NB4 (cell line): Measurements from ENCODE around the gene TMEM63C.

Experiments
- CTCF ChIP-seq: IDR thresholded peaks from one replicate; pipeline ENCODE4 v1.5.1; 2012; ENCODE audit warnings: low read depth, low read length
- MYC ChIP-seq: IDR thresholded peaks from 2 replicates; pipeline ENCODE4 v1.6.1; 2011; ENCODE audit warnings: low read depth, low read length
- POLR2A ChIP-seq: IDR thresholded peaks from 2 replicates; pipeline ENCODE4 v1.6.1; 2011; ENCODE audit warnings: mild to moderate bottlenecking; ENCODE audit not compliant: insufficient read length; ENCODE audit errors: extremely low read depth
- TF ChIP-seq, protein P1 (sequence below): IDR thresholded peaks from 2 replicates; pipeline ENCODE4 v1.6.1; 2011; ENCODE audit warnings: low read depth, low read length

DNA sequence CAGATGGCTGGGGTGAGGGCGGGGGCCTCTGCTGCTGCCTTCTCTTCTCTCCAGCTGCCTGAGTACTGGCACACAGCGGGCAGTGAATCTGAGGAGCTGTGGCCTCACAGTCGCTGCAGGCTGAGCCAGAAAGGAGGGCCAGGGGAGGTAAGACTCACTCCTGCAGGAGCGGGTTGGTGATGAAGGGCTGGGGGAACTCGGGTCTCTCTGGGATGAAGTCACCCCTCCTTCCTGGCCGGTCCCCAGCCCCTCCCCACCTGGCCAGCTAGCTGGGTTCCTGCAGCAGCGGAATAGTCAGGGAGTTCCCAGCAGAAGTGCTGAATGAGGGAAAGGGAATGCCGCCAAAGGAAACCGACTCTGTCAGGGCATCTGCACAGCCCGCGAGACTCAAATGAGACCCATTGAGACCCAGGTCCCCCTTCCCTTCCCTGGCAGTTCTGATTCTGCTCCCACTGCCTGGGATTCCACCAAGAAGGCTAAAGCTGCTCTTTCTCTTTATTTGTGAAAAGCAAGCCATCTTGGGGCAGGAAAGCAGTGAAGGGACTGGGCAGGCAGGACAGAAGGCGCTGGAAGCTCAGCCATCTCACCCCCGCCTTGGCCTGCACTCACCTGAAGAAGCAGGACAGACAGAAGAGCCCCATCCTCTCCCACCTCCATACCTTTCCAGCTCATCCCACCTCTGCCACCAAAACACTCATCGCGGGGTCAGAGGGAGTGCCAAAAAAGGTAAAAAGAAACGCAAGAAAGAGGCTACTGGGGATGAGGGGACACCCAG is 84.2 kb downstream of the TMEM63C start:
- TF ChIP-seq CTCF (no peak), POLR2A (no peak), MYC (no peak)
- TF ChIP-seq, protein P1, sequence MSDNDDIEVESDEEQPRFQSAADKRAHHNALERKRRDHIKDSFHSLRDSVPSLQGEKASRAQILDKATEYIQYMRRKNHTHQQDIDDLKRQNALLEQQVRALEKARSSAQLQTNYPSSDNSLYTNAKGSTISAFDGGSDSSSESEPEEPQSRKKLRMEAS = no peak
